GM12878 (cell line): ENCODE results near the gene ZNF181. TPM values are rescaled to one million over a fixed set of nuclear protein-coding genes. Genes with fewer than 3 reads are reported as not detected.

Source experiments
- ATAC-seq: fragments of 200-7000 bp; cut with Tn5 transposase; 3 replicates; pipeline ENCODE4 v1.9.1; 2020; ENCODE audit warnings: mild to moderate bottlenecking, moderate library complexity
- BruUV-seq: library from RNA; stranded (reverse); fragments of 400-500 nt; replicated peaks from 2 replicates; lab custom pipeline; 2021; lab: Mats Ljungman, UMichigan
- CTCF ChIA-PET: fragments of 300-600 bp; sonication (Branson Sonifier 250); formaldehyde crosslinking; extraction: SDS; loops from one replicate; lab custom pipeline; 2021; ENCODE audit warnings: inconsistent platforms; lab: Yijun Ruan, JAX
- POLR2A ChIA-PET: fragments of 350-600 bp; formaldehyde crosslinking; extraction: SDS; loops from one replicate; lab custom pipeline; 2021; ENCODE audit warnings: inconsistent platforms; lab: Charles Lee
- RAD21 ChIA-PET: fragments of 300-600 bp; sonication (Branson Sonifier 250); formaldehyde crosslinking; loops from one replicate; lab custom pipeline; 2023; ENCODE audit warnings: antibody characterized with exemption; ENCODE audit not compliant: unreplicated experiment; lab: Charles Lee
- SMC1A ChIA-PET: fragments of 300-600 bp; sonication (Branson Sonifier 250); formaldehyde crosslinking; loops from one replicate; lab custom pipeline; 2023; ENCODE audit not compliant: unreplicated experiment, uncharacterized antibody; lab: Charles Lee
- DNase-seq: peaks from one replicate; pipeline ENCODE4 v3.0.0-alpha.2; 2011; ENCODE audit warnings: low read depth, low spot score
- FAIRE-seq: peaks from 3 replicates; lab custom pipeline; 2011; peaks lifted over from hg19 to GRCh38; lab: Jason Lieb, UNC
- H2AFZ ChIP-seq: 2 replicates; pipeline ENCODE4 v1.6.0; 2011; ENCODE audit warnings: low read depth, low read length, control low read depth; ENCODE audit not compliant: control insufficient read depth
- H3K27ac ChIP-seq: 2 replicates; pipeline ENCODE4 v1.5.1; 2011; ENCODE audit warnings: control low read depth; ENCODE audit not compliant: control insufficient read depth, insufficient read depth
- H3K27me3 ChIP-seq, 2 experiments: replicated peaks in 1 of 2; 2 replicates each; pipeline versions ENCODE4 v1.6.0 to v1.6.1; 2011; ENCODE audit warnings: low read length in 1 of 2; ENCODE audit not compliant: control insufficient read depth in 2 of 2, insufficient read depth in 2 of 2
- H3K36me3 ChIP-seq, 2 experiments: 2 replicates each; pipeline ENCODE4 v1.5.1; 2011; ENCODE audit warnings: low read length in 1 of 2; ENCODE audit not compliant: control insufficient read depth in 2 of 2, insufficient read depth in 2 of 2
- H3K4me1 ChIP-seq: 2 replicates; pipeline ENCODE4 v1.6.1; 2011; ENCODE audit warnings: mild to moderate bottlenecking, low read length, moderate library complexity, mixed read lengths; ENCODE audit not compliant: control insufficient read depth, insufficient read depth
- H3K4me2 ChIP-seq: 2 replicates; pipeline ENCODE4 v1.6.0; 2011; ENCODE audit warnings: control low read depth; ENCODE audit not compliant: control insufficient read depth, insufficient read depth
- H3K4me3 ChIP-seq: fragments of 200-600 bp; sonication (generic); 2 replicates; pipeline ENCODE4 v1.5.1; 2016
- H3K79me2 ChIP-seq: 2 replicates; pipeline ENCODE4 v1.6.0; 2011; ENCODE audit warnings: low read length; ENCODE audit not compliant: control insufficient read depth, insufficient read depth
- H3K9ac ChIP-seq: 2 replicates; pipeline ENCODE4 v1.8.0; 2011; ENCODE audit warnings: low read length, control low read depth, mixed read lengths; ENCODE audit not compliant: control insufficient read depth, insufficient read depth
- H3K9me3 ChIP-seq: replicated peaks from 3 replicates; pipeline ENCODE4 v1.5.1; 2011; ENCODE audit warnings: mild to moderate bottlenecking, low read length; ENCODE audit not compliant: control insufficient read depth, insufficient read depth
- H4K20me1 ChIP-seq: 2 replicates; pipeline ENCODE4 v1.6.0; 2011; ENCODE audit not compliant: control insufficient read depth, insufficient read depth
- BCL11A ChIP-seq: IDR thresholded peaks from 2 replicates; pipeline ENCODE4 v1.6.1; 2011; ENCODE audit warnings: low read depth, low read length
- CREB1 ChIP-seq: IDR thresholded peaks from 2 replicates; pipeline ENCODE4 v1.6.1; 2012; ENCODE audit warnings: low read depth, mild to moderate bottlenecking, inconsistent platforms
- EED ChIP-seq: sonication (generic); IDR thresholded peaks from 2 replicates; pipeline ENCODE4 v1.6.1; 2016; ENCODE audit warnings: antibody characterized with exemption, low read depth
- EP300 ChIP-seq, 2 experiments: fragments of 150-350 bp in 1 of 2; IDR thresholded peaks; 2 replicates each; pipeline ENCODE4 v1.6.1; 2011 to 2012; ENCODE audit warnings: low read depth in 2 of 2, low read length in 2 of 2, borderline replicate concordance in 1 of 2, improper control_type of control experiment in 1 of 2, inconsistent platforms in 1 of 2; ENCODE audit not compliant: control insufficient read depth in 1 of 2
- NBN ChIP-seq: fragments of 450-650 bp; IDR thresholded peaks from 2 replicates; pipeline ENCODE4 v1.6.1; 2016
- NFIC ChIP-seq: IDR thresholded peaks from 2 replicates; pipeline ENCODE4 v1.6.1; 2012; ENCODE audit warnings: low read depth, mild to moderate bottlenecking, inconsistent platforms, low read length, moderate library complexity
- NR2F1 ChIP-seq: fragments of 450-650 bp; conservative IDR thresholded peaks from 2 replicates; pipeline ENCODE4 v1.6.1; 2017; ENCODE audit warnings: mild to moderate bottlenecking
- PML ChIP-seq: IDR thresholded peaks from 2 replicates; pipeline ENCODE4 v1.6.1; 2012; ENCODE audit warnings: low read length, inconsistent platforms
- RUNX3 ChIP-seq: IDR thresholded peaks from 2 replicates; pipeline ENCODE4 v1.6.1; 2012; ENCODE audit warnings: low read length, inconsistent platforms
- SIN3A ChIP-seq: IDR thresholded peaks from 2 replicates; pipeline ENCODE4 v1.6.1; 2012; ENCODE audit warnings: low read depth, low read length, improper control_type of control experiment
- STAT1 ChIP-seq: fragments of 450-650 bp; conservative IDR thresholded peaks from 2 replicates; pipeline ENCODE4 v1.6.1; 2014; ENCODE audit warnings: antibody characterized with exemption, mild to moderate bottlenecking
- STAT3 ChIP-seq: IDR thresholded peaks from 2 replicates; pipeline ENCODE4 v1.6.1; 2011; ENCODE audit warnings: low read depth, low read length, improper control_type of control experiment
- TCF3 ChIP-seq: IDR thresholded peaks from 2 replicates; pipeline ENCODE4 v1.6.1; 2012; ENCODE audit warnings: low read depth, mild to moderate bottlenecking, low read length, borderline replicate concordance; ENCODE audit not compliant: insufficient read depth
- ZBED1 ChIP-seq: IDR thresholded peaks from 2 replicates; pipeline ENCODE4 v1.6.1; 2016; ENCODE audit warnings: borderline replicate concordance
- ZNF622 ChIP-seq: fragments of 450-650 bp; IDR thresholded peaks from 2 replicates; pipeline ENCODE4 v1.6.1; 2017; ENCODE audit warnings: mild to moderate bottlenecking, inconsistent platforms
- WGBS: methylation state at CpG from one replicate; pipeline ENCODE4 v1.1.6; 2016; ENCODE audit warnings: low lambda C conversion rate; ENCODE audit not compliant: insufficient replicate concordance, insufficient coverage; ENCODE audit errors: missing lambda C conversion rate; 5-methylcytosine and 5-hydroxymethylcytosine counted together
- in situ Hi-C: fragments of 300-500 bp; cut with MboI; formaldehyde crosslinking; loops from 9 replicates; pipeline ENCODE4 v1.14.3; 2018; ENCODE audit warnings: mixed read lengths
- intact Hi-C: fragments of 100-400 bp; cut with micrococcal nuclease; formaldehyde crosslinking; loops from one replicate; pipeline ENCODE4 v1.14.2; 2022; ENCODE audit not compliant: unreplicated experiment
- polyA plus RNA-seq, 11 experiments: library from polyadenylated mRNA; depleted of rRNA in 4 of 11; unstranded in 6 of 11; stranded (reverse) in 5 of 11; fragments of >200 nt; fragmentation: Nextera tagmentation in 4 of 11; fragmentation: Illumina TruSeq in 1 of 11; extraction: Ambion mirVana in 4 of 11; extraction: Trizol in 1 of 11; gene quantifications; 1 replicate in 1 of 11; 2 replicates in 10 of 11; pipeline versions ENCODE4 v1.2.1 to v1.2.3, GENCODE V29; 2011 to 2016; ENCODE audit warnings: inconsistent platforms in 2 of 11, missing spikeins in 2 of 11, low read depth in 1 of 11
- total RNA-seq, 4 experiments: library from RNA; depleted of rRNA in 3 of 4; stranded (reverse); fragments of >200 nt in 3 of 4; fragmentation: Illumina TruSeq in 1 of 4; extraction: Trizol in 1 of 4; gene quantifications; 2 replicates each; pipeline versions ENCODE4 v1.2.1 to v1.2.3, GENCODE V29; 2013 to 2021
- TF ChIP-seq, protein P1 (sequence below): IDR thresholded peaks from 2 replicates; pipeline ENCODE4 v1.6.1; 2012; ENCODE audit warnings: improper control_type of control experiment, low read depth, low read length; ENCODE audit not compliant: insufficient replicate concordance
- TF ChIP-seq, protein P2 (sequence below): IDR thresholded peaks from 2 replicates; pipeline ENCODE4 v1.6.1; 2012; ENCODE audit warnings: low read depth, low read length, improper control_type of control experiment
- TF ChIP-seq, protein P3 (sequence below): fragments of 450-650 bp; IDR thresholded peaks from 2 replicates; pipeline ENCODE4 v1.6.1; 2017; ENCODE audit warnings: borderline replicate concordance

The ZNF181 gene
- total and polyA plus RNA-seq, 10 of the 15 experiments (the other 5 are each of a cell fraction or from before 2014, with no cell fraction given) = 2.1 to 10.3 (median 8.1) TPM

DNA sequence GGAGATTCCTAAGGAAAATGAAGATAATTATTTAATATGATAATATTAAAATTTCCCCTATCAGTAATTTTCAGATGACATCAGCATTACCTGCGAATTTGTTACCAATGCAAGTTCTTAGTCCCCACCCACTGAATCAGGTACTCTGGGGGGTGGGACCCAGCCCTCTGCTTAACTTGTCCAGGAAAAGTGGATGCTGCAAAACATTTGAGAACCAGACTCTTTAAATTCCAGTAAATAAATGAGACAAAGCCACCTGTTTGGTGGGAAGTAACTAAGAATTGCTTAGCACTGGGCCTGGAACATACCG, 39.5 kb downstream of the ZNF181 start:
- 52% methylated on average over 2 of the region's 2 CpGs for WGBS
- POLR2A ChIA-PET = no interaction called here
- SMC1A ChIA-PET = no interaction called here
- Histone ChIP-seq H3K9ac (no peak overlapping the region), H3K9me3 (no peaks in the 10 kb centered on the region; the same call in 2 of the 3 replicates), H4K20me1 (no peaks in the 10 kb centered on the region), H3K27me3 (no peaks in the 10 kb centered on the region), H3K4me1 (peaks cover 4% of the 10 kb centered on the region), H3K27ac (no peak overlapping the region), H3K4me2 (peak overlapping the region; percentile 97), H3K79me2 (no peaks in the 10 kb centered on the region), H3K4me3 (no peak overlapping the region), H3K36me3 (no peaks in the 10 kb centered on the region), H2AFZ (peak overlapping the region; percentile 97)
- no peak for ATAC-seq
- intact Hi-C loops (loop anchor here (5.0 kb wide), 1 partner anchor 41 kb away; the partner anchor contains the start of gene ZNF181), in situ Hi-C loops (no loop called here)
- no peak for FAIRE-seq
- TF ChIP-seq ZBED1 (no peak), ZNF622 (no peak), RUNX3 (no peak), BCL11A (no peak), TCF3 (no peak), SIN3A (no peak), EED (no peak), NFIC (no peak), STAT3 (no peak), NR2F1 (no peak), NBN (no peak), PML (no peak), EP300 (IDR thresholded peaks at IDR 0.05; ENCODE audit: borderline replicate concordance in 1 of 2, control insufficient read depth in 1 of 2, low read depth in 2 of 2, low read length in 2 of 2) (no peak), STAT1 (no peak), CREB1 (no peak)
- TF ChIP-seq, protein P1, sequence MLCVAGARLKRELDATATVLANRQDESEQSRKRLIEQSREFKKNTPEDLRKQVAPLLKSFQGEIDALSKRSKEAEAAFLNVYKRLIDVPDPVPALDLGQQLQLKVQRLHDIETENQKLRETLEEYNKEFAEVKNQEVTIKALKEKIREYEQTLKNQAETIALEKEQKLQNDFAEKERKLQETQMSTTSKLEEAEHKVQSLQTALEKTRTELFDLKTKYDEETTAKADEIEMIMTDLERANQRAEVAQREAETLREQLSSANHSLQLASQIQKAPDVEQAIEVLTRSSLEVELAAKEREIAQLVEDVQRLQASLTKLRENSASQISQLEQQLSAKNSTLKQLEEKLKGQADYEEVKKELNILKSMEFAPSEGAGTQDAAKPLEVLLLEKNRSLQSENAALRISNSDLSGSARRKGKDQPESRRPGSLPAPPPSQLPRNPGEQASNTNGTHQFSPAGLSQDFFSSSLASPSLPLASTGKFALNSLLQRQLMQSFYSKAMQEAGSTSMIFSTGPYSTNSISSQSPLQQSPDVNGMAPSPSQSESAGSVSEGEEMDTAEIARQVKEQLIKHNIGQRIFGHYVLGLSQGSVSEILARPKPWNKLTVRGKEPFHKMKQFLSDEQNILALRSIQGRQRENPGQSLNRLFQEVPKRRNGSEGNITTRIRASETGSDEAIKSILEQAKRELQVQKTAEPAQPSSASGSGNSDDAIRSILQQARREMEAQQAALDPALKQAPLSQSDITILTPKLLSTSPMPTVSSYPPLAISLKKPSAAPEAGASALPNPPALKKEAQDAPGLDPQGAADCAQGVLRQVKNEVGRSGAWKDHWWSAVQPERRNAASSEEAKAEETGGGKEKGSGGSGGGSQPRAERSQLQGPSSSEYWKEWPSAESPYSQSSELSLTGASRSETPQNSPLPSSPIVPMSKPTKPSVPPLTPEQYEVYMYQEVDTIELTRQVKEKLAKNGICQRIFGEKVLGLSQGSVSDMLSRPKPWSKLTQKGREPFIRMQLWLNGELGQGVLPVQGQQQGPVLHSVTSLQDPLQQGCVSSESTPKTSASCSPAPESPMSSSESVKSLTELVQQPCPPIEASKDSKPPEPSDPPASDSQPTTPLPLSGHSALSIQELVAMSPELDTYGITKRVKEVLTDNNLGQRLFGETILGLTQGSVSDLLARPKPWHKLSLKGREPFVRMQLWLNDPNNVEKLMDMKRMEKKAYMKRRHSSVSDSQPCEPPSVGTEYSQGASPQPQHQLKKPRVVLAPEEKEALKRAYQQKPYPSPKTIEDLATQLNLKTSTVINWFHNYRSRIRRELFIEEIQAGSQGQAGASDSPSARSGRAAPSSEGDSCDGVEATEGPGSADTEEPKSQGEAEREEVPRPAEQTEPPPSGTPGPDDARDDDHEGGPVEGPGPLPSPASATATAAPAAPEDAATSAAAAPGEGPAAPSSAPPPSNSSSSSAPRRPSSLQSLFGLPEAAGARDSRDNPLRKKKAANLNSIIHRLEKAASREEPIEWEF = no peak
- TF ChIP-seq, protein P2, sequence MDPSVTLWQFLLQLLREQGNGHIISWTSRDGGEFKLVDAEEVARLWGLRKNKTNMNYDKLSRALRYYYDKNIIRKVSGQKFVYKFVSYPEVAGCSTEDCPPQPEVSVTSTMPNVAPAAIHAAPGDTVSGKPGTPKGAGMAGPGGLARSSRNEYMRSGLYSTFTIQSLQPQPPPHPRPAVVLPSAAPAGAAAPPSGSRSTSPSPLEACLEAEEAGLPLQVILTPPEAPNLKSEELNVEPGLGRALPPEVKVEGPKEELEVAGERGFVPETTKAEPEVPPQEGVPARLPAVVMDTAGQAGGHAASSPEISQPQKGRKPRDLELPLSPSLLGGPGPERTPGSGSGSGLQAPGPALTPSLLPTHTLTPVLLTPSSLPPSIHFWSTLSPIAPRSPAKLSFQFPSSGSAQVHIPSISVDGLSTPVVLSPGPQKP = no peak
- TF ChIP-seq, protein P3, sequence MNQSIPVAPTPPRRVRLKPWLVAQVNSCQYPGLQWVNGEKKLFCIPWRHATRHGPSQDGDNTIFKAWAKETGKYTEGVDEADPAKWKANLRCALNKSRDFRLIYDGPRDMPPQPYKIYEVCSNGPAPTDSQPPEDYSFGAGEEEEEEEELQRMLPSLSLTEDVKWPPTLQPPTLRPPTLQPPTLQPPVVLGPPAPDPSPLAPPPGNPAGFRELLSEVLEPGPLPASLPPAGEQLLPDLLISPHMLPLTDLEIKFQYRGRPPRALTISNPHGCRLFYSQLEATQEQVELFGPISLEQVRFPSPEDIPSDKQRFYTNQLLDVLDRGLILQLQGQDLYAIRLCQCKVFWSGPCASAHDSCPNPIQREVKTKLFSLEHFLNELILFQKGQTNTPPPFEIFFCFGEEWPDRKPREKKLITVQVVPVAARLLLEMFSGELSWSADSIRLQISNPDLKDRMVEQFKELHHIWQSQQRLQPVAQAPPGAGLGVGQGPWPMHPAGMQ = no peak
- no peak for DNase-seq
- no TSS peak for BruUV-seq
- RAD21 ChIA-PET = no interaction called here
- CTCF ChIA-PET = no interaction called here
